HS-27A (cell line): ENCODE measurements around the gene CDH26.
A peak's percentile ranks its signal among the peaks of the same experiment; 100 is the strongest.

Source experiments
- DNase-seq: peaks from one replicate; pipeline ENCODE4 v3.0.0-alpha.2; 2012; ENCODE audit warnings: low read depth, missing footprints

Gene CDH26

DNA sequence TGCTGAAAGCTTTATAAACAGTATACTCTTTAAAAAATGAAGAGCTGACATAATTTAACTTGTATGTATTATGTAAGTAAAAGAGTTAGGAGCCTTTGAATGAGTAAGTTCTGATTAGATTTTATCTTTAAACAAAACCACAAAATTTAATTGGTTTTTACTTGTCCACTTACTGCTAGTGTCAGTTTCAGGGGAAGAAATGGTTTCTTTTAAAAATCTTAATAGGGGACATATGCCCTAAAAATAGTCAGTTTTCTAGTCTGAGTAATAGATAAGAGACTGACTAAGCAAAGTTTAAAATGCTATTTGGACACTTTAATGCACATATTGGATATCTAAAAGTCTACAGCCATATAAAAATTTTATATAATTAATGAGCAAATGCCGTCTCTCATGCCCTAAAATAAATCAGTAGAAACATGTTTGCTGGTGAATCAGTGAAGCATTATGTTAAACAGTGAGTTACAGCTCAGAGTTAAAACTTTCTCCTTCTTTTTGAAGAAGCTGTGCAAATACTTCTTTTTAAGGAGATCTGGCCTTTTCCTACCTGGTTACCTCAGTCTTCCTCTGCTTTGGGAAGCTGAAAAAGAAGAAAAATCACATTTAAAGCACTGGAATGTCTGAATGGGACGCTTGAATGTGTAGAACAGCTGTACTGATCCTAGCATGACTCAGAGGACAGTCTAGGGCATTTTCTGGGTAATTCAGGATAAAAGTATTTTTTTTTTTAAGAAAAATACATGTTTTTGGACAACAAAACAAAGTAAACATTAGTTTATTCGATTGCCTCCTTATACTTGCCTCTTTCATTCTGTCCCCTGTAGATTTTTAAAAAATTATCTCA, 55.3 kb downstream of the CDH26 start:
- no peak for DNase-seq

DNA sequence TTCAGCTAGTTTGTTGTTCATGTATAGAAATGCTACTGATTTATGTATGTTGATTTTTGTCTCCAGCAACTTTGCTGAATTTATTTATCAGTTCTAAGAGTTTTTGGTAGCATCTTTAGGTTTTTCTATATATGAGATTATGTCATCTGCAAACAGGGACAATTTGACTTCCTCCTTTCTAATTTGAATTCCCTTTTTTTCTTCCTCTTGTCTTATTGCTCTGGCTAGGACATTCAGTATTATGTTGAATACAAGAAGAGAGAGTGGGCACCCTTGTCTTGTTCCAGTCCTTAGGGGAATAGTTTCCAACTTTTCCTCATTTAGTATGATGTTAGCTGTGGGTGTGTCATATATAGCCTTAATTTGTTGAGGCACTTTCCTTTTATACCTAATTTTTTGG, 58.2 kb downstream of the CDH26 start:
- DNase-seq: no peak

DNA sequence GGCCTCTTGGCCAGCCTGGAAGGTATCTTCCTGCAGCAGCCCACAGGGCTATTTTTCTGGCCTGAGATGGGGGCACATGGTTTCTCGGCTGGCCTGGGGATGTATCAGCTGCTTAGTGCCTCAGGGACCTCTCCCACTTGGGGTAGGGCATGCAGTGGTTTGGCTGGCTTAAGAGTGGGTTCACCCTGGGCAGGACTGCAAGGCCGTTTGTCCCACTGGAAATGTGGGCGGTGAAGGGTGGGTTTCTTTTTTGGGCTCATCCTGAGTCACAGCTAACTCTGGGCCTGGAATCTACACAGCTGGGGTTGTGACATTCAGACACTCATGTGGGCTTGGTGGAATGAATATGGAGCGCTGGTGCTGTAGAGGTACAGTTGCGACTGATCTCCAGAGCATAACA, 62.0 kb downstream of the CDH26 start:
- no peak for DNase-seq

DNA sequence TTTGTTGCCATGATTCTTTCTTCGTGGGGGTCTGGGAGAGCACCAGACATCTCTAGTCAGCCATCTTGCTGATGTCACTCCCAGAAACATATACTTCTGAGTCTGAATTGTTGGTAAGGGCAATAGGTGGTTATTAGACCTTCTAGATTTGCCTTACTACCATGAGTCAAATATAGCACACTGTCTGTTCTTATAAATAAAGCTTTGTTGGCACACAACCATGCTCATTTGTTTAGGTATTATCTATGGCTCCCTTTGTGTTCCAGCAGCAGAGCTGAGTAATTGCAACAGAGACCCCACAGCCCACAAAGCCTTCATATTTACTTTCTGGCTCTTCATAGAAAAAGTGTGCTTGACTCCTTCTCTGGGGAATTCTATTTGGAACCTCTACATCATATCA, 62.9 kb downstream of the CDH26 start:
- no peak for DNase-seq

DNA sequence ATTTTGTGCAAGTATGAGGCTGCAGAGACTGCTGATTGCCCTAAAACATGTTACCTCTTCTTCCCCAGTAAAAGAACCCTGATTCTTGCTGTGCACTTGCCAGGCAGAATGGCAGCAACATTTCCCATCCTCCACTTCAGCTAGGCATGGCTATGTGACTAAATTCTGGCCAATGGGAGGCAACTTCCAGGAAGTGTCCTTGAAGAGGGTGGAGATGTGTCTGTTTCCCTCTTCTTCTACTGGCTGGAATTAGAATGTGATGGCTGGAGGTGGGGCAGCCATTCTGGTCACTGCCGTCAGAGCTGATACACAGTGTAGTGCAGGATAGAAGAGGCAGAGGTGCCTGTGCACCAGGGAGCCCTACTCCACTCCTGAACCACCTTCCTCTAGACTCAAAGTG, 64.6 kb downstream of the CDH26 start:
- no peak for DNase-seq

DNA sequence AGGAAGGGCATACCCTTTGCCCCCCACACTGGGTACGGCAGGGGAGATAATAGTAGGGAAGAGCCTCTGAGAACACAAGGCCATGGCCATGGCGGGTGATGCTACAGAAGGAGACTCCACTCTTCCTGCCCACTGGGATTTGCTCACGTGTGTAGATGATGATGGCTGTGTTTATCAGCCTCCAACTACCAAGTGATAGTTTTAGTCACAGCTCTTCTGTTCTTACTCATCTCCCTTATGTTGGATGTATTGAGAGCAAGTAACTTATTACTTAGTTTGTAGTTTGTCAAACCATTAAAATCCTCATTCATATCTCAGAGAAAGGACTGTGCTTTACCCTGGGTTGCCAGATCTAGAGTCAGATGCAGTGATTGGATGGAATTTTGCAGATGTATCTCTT, 66.0 kb downstream of the CDH26 start:
- DNase-seq: no peak

DNA sequence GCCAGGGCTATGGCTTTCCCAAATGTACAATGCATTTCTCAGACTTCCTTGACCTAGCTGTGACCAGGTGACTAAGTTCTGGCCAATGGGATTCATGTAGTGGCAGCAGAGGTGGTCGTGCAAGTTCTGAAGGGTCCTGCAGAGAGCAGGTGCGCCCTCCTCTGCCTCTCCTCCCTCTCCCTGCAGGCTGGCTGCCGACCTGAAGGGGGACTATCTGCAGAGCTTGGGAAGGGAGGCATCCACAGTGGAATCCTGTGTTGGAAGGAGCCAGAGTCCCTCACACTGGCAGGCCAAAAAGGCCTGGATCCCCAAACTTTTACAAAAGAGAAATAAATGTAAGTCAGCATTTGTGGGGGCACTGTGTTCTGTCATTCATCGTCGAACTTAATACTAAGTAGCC, 66.6 kb downstream of the CDH26 start:
- no peak for DNase-seq

DNA sequence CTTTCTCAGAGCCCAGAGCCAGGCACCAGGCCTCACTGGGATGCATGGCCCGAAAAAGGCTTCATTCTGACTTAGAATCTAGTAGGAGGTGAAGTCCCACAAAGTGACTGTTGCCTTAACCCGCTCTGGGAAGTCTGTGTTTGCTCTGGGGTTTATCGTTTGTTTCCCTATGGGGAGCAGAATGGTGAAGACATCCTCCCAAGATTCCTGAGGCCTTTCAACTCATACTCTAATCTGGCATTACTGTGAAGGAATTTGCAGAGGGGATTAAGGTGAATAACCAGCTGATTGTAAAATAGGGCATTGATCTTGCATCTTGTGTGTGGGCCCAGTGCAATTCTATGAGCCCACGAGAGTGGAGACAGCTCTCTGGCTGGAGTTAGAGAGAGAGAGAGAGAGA, 67.8 kb downstream of the CDH26 start:
- no peak for DNase-seq

DNA sequence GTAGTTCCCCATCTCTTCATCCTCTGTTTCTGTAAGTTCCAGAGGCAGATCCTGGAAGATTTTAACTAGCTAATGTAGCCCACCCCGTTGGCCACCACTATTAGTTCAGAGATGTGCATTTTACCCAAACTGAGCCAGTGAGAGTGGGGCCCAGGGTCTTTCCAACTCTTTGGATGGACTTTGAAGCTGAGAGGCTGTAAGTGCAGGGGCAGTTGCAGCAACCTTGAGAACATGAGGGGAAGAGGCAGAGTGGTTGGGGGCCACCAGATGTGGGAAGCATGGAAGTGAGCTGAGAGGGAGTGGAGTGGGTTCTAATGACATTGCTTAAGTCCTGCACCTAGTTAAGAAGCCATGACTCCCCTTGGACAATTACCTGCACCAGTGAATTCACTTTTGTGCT, 72.2 kb downstream of the CDH26 start:
- no peak for DNase-seq

DNA sequence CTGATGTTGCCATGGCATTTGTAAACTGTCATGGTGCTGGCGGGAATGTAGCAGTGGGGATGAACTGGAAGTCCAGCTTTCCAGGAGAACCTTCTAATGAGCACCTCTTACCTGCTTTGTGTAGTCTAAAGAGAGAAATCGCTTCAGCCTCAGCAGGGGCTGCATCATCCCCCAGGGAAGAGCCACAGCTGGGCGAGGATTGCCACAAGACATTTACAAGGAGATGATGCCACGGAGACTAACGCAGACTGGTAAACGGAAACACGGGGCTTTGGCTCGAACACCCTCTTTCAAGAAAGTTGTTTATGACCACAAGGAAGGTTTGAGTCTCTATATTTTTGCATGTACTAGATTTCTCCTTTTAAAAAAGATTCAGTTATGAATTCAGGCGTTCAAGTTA, 72.9 kb downstream of the CDH26 start:
- DNase-seq: no peak

DNA sequence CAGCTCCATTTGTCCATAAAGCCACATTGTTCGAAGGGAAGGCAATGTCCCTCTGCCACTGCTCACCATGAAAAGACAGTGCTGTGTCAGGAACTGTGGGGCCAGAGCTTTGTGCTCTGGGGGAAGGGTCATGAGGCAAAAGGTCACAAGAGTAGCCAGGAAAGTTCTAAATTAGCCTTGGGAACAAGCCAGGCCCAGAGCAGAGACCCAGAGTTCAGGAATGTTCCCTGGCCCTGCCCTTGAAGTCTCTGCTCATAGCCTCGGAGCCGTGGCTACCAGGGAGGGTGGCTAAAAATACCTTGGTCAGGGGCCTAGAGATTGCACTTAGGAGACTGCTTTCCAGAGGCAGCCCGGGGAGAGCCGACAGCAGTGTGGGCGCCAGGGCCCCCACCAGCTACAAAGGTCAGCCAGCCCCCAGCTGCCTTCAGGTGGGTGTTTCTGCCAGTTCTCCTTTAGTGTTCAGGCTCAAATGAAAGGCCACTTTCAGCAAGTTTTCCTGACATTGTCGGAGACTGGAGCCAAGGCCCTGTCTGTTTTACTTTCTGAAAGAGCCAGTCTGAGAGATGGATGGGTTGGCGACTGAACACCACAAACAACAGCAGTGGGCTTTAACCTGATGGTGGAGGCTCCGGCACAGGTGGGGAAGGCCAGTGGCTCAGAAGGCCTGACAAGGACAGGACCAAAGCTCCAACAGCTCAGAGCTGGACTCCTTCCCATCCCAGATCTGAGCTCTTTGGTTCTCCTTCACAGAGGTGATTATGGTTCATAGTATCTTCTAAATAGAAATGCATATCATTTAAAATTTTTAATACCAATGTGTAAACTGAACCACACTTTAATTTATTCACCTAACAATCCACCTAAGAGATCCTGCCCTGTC, 76.2 kb downstream of the CDH26 start:
- DNase-seq: no peak

DNA sequence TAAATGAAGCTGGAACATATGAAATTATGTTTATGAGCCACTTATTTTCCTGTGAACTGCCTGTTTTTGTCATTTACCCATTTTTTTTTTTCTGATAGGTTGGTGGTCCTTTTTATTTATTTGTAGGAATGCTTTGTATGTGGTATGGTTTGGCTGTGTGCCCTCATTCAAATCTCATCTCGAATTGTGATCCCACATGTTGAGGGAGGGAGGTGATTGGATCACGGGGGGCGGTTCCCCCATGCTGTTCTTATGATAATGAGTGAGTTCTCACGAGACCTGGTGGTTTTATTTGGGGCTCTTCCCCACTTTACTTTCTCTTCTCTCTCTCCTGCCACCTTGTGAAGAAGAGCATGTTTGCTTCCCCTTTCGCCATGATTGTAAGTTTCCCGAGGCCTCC, 77.3 kb downstream of the CDH26 start:
- no peak for DNase-seq

DNA sequence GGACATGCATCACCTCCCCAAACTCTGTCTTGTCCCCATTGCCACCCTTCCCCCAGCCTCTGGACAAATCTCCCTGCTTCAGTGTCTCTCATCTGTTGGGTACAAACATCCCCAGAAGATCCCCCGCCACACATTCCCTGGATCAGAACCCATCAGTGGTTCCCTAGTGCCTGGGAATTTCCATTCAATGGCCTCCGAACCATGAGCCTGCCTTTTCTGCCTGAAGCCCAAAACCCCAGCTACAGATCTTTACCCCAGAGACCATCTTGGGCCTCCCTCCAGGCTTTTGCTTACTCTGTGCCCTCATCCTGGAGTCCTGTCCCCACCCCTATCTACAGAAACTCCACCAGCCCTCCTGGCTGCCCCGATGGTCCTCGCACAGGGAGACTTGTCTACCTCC, 78.1 kb downstream of the CDH26 start:
- no peak for DNase-seq

DNA sequence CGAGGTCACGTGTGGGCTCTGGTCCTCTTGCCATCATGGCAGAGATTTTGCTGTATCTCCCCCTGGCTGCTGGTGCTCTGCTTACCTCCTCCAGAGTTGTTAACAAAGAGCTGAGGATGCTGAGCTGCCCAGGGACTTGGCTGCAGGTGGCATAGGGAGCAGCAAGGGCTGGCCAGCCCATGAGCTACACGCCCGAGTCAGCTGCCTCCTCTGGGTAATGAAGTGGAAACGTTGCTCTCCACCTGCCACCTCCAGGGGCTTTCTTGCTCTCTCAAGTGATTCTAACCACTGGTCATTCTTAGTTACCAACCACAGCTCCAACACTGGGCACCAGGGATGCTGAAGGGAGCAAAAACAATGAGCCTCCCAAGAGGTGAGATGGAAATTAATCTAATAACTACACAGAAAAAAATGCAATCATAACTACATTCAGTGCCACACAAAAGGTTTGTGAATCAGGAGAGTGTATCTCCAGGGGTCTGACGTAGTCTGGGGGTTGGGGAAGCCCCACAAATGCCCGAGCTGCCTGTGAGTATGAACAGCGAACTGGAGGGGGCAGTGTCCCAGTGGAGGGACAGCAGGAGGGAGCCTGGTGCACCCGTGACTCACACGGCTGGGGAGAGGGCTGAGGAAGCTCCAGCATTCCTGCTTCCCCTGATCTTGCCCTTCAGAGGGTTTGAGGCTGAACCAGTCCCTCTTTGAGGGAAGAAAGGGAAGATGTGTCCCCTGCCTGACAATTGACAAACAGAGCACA, 78.7 kb downstream of the CDH26 start:
- DNase-seq: no peak

DNA sequence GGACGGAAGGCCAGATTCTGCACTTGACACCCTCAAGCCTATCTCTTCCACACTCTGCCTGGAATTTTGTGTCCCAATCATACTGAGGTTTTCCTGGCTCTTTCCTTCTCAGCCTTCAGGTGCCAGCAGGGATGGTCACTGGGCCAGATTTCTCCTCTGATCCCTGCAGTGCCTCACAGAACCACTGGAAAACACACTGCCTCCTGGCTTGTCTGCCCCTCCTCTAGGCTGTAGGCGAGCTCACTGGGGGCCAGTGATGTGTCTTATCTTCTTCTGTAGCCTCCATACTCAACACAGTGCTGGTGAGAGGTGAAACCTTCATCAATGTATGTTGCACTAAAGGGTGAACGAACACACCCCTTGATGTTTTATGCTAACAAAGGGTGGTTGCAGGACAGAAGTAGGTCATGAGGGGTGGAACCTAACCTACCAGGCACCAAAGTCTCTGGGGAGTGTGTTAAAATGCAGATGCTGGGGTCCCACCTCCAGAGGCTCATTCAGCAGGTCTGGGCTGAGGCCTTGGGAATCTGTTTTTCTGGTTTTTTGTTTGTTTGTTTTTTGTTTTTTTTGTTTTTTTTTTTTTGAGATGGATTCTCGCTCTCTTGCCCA, 80.3 kb downstream of the CDH26 start:
- DNase-seq: no peak

DNA sequence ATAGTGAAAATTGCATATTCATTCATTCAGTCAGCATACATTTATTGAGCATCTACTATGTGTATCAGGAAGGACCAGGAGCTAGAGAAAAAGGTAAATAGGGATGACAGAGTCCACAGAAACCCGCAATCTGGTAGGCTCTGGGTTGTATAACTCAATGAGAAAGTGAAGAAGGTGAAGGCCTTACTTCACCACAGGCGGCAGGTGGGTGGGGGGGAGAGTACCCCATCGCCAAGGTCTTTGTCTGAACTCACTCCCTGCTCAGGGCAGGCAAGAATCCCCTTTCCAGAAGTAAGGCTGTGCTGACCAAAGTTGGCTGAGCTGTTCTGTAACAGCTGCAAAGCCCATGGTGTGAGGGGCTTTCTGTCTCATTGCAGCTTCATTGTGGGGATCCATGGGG, 81.3 kb downstream of the CDH26 start:
- DNase-seq: no peak

DNA sequence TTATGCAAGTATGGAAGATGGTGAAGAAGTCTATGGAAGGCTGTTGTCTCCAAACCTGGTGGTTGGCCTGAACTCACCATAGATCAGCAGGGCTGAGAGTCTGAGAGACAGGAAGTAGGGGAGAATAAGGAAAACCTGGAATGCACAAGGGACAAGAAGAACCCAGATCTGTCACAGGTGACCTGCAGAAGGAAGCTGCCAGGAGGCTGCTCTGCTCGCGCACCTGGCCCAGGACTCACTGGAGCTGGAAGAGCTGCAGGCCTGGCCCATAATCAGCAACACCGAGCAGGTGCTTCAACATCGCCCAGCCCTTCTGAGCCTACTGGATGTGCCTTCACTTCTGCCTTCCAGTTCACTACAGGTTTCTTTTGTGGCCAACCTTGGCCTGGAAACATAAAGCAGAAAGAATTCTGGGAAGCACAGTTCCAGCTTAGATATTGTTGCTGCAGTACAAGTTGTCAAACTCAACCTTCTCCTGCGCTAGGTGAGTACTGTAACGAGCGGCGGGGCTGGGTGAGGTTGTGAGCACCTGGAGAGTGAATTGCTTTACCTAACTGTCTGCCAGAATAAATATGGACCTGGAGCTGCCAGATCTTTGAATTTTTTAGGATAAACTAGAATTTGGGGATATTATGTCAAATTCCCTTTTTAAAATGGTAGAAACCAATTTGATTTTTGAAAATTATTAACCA, 82.4 kb downstream of the CDH26 start:
- DNase-seq: no peak

DNA sequence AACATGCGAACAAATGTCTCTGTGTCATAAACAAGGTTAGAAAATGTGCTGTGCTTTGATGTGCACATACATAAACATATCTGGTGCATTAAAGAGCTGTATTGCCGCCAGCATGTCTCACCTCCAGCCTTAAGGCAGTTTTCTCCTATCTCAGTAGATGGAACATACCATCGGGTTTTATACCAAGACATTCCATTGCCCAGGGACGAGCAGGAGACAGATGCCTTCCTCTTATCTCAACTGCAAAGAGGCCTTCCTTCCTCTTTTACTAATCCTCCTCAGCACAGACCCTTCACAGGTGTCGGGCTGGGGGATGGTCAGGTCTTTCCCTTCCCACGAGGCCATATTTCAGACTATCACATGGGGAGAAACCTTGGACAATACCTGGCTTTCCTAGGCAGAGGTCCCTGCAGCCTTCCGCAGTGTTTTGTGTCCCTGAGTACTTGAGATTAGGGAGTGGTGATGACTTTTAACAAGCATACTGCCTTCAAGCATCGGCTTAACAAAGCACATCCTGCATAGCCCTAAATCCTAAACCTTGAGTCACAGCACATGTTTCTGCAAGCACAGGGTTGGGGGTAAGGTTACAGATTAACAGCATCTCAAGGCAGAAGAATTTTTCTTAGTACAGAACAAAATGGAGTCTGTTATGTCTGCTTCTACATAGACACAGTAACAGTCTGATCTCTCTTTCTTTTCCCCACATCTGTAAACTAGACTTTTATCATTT, 83.4 kb downstream of the CDH26 start:
- peak; percentile 24 for DNase-seq

DNA sequence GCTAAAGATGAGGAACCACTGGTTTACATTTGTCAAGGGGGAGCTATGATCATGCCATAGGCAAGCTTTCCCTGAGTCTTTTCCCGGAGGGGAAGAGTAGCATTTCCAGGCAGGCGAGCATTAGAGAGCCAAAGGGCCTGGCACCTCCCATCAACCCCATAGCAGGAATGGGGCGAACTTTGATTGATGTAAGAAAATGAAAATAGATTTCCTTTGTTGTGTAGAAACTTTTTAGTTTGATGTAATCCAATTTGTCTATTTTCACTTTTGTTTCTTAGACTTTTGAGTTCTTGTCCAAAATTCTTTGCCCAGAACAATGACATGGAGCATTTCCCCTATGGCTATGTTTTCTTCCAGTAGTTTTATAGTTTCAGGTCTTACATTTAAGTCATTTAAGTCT, 85.2 kb downstream of the CDH26 start:
- DNase-seq: no peak

DNA sequence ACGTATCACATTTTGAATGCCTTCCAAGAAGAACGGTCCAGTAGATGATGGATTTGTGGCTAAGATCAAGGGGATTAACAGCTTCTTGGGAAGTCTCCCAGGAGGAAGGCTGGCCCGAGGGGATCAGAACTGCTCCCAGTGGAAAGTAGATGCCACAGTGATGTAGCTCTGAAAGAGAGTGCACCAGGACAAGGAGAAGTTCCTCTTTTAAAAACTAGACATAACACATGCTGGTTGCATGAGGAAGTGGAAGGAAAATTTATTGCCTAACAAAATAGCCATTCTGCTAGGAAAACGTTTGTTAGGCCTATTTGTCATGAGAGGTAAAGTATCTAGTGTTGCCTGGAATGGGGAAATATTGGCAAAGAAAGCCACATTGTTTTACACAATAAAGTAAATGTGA, 87.8 kb downstream of the CDH26 start:
- no peak for DNase-seq

DNA sequence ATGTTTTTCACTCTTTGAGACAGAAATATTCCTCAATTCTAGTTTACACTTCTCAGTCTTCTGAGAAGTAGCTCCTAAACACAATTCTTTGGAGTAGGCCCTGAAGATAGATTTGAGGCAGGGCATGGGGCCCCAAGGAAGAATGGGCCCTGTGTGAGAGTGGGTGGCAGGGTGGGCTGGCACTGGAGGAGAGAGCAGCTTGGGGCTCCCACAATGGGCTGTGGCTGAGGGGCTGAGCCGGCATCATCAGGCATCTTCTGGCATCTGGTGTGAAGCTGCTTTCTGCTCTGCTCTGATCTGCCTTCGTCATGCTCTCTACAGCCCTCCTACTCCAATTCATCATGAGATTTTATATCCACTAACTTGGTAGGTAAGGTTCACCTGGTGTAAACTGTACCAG, 88.2 kb downstream of the CDH26 start:
- no peak for DNase-seq
